ENCODE measurements around the gene NXN.
"Not testable (repeated sequence)": the region's sequence is repeated elsewhere in the genome, so short reads cannot be mapped to it uniquely, and the experiment has no call there.

The NXN gene

GRCh38 chr17:814371-814770 is 165.2 kb downstream of the NXN start:
- no peak for DNase-seq

GRCh38 chr17:812638-813204 is 166.9 kb downstream of the NXN start:
- DNase-seq, result no peak

GRCh38 chr17:811051-811784 is 168.4 kb downstream of the NXN start:
- no peak for DNase-seq

- no peak for DNase-seq
Observed at GRCh38 chr17:807523-808294, 171.9 kb downstream of the NXN start.

- no peak for DNase-seq
Observed at GRCh38 chr17:806781-807522, 172.6 kb downstream of the NXN start.

- DNase-seq, result no peak
Observed at GRCh38 chr17:806346-806745, 173.2 kb downstream of the NXN start.

GRCh38 chr17:805886-806285 is 173.7 kb downstream of the NXN start:
- not testable (repeated sequence) for DNase-seq

- no peak for DNase-seq
Observed at GRCh38 chr17:804541-805435, 174.8 kb downstream of the NXN start.

- DNase-seq, result no peak
Observed at GRCh38 chr17:802901-803881, 176.4 kb downstream of the NXN start.

- DNase-seq, result no peak
Observed at GRCh38 chr17:802481-802880, 177.1 kb downstream of the NXN start.

- DNase-seq, result no peak
Observed at GRCh38 chr17:801660-802059, 177.9 kb downstream of the NXN start.

- DNase-seq, result no peak
Observed at GRCh38 chr17:800446-801242, 178.9 kb downstream of the NXN start.

- no peak for DNase-seq
Observed at GRCh38 chr17:799261-799660, 180.3 kb downstream of the NXN start.

GRCh38 chr17:798246-798645 is 181.3 kb downstream of the NXN start:
- DNase-seq, result no peak

- no peak for DNase-seq
Observed at GRCh38 chr17:797236-797840, 182.2 kb downstream of the NXN start.

- no peak for DNase-seq
Observed at GRCh38 chr17:796609-797008, 183.0 kb downstream of the NXN start.

- no peak for DNase-seq
Observed at GRCh38 chr17:795721-796120, 183.9 kb downstream of the NXN start.

GRCh38 chr17:795276-795675 is 184.3 kb downstream of the NXN start:
- no peak for DNase-seq

- no peak for DNase-seq
Observed at GRCh38 chr17:794876-795275, 184.7 kb downstream of the NXN start.

GRCh38 chr17:792277-792676 is 187.3 kb downstream of the NXN start:
- no peak for DNase-seq

All from NCI-H1436 treated with DMSO at 0.1 percent for 48 hours (cell line).